Measurements from ENCODE around the gene FRMD5.

The FRMD5 gene

GRCh38 chr15:43930079-43930478 lies 265.0 kb downstream of the FRMD5 start:
- TF ChIP-seq, protein P1, sequence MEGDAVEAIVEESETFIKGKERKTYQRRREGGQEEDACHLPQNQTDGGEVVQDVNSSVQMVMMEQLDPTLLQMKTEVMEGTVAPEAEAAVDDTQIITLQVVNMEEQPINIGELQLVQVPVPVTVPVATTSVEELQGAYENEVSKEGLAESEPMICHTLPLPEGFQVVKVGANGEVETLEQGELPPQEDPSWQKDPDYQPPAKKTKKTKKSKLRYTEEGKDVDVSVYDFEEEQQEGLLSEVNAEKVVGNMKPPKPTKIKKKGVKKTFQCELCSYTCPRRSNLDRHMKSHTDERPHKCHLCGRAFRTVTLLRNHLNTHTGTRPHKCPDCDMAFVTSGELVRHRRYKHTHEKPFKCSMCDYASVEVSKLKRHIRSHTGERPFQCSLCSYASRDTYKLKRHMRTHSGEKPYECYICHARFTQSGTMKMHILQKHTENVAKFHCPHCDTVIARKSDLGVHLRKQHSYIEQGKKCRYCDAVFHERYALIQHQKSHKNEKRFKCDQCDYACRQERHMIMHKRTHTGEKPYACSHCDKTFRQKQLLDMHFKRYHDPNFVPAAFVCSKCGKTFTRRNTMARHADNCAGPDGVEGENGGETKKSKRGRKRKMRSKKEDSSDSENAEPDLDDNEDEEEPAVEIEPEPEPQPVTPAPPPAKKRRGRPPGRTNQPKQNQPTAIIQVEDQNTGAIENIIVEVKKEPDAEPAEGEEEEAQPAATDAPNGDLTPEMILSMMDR (IDR thresholded peaks at IDR 0.05; ENCODE audit: control insufficient read depth, insufficient read depth, low read depth, low read length, missing control alignments) = no peak
- H3K4me3 ChIP-seq (ENCODE audit: control insufficient read depth, low read depth, low read length) = no peak overlapping the region
- DNase-seq (ENCODE audit: low read depth) = peak; percentile 11

- DNase-seq (ENCODE audit: low read depth) = no peak
- no peak overlapping the region for H3K4me3 ChIP-seq (ENCODE audit: control insufficient read depth, low read depth, low read length)
- TF ChIP-seq, protein P1 (IDR thresholded peaks at IDR 0.05; ENCODE audit: control insufficient read depth, insufficient read depth, low read depth, low read length, missing control alignments) = no peak
Measured at GRCh38 chr15:43928152-43928551, 266.9 kb downstream of the FRMD5 start.

GRCh38 chr15:43927203-43927602 lies 267.9 kb downstream of the FRMD5 start:
- TF ChIP-seq, protein P1 (IDR thresholded peaks at IDR 0.05; ENCODE audit: control insufficient read depth, insufficient read depth, low read depth, low read length, missing control alignments) = no peak
- H3K4me3 ChIP-seq (ENCODE audit: control insufficient read depth, low read depth, low read length) = no peak overlapping the region

DNA sequence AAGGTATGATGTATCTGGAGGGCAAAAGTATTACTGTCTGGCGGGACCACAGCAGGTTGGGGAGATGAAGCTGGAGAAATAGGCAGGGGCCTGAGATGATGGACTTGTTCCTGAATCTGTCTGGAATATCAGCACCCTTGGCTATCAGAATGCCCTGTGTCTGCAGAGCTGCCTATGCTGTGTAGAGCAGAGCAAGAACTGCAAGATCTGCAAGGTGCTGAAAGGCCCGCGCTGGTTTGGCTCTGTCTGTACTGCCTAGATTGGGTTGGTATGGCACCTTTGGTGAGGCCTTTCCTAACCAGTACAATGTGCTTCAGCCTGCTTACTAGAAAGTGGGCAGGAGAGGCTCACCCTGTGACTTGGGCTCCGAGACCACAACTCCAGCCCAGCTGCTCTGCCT lies 271.5 kb downstream of the FRMD5 start:
- no peak overlapping the region for H3K4me3 ChIP-seq (ENCODE audit: control insufficient read depth, low read depth, low read length)
- TF ChIP-seq, protein P1 (IDR thresholded peaks at IDR 0.05; ENCODE audit: control insufficient read depth, insufficient read depth, low read depth, low read length, missing control alignments) = no peak

More at GRCh38 chr15:43927203-43927602, 267.9 kb downstream of the FRMD5 start:
- DNase-seq (ENCODE audit: low read depth) = no peak

GRCh38 chr15:43922021-43922420 lies 273.1 kb downstream of the FRMD5 start:
- TF ChIP-seq, protein P1 (IDR thresholded peaks at IDR 0.05; ENCODE audit: control insufficient read depth, insufficient read depth, low read depth, low read length, missing control alignments) = no peak
- no peak for DNase-seq (ENCODE audit: low read depth)

More for the DNA sequence above, 271.5 kb downstream of the FRMD5 start:
- no peak for DNase-seq (ENCODE audit: low read depth)

DNA sequence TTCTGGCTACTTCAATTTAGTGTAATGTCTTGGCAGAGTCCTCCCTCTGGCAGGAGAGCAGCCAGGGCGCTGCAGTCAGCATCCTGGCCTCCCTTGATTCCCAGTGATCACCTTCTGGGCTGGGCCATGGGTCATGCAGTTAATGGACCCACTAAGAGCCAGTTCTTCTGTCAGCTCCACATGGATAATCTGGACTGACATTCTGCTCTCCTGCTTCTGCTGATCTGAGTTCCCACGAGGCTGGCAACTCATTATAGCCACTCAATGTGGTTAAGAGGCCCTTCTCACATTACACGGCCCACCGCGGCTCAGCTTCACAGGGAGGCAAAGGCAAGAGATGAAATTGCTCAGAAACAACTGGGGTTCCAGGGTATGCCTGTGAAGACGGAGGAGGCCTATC lies 274.3 kb downstream of the FRMD5 start:
- TF ChIP-seq, protein P1 (IDR thresholded peaks at IDR 0.05; ENCODE audit: control insufficient read depth, insufficient read depth, low read depth, low read length, missing control alignments) = no peak
- no peak overlapping the region for H3K4me3 ChIP-seq (ENCODE audit: control insufficient read depth, low read depth, low read length)
- no peak for DNase-seq (ENCODE audit: low read depth)

More at GRCh38 chr15:43922021-43922420, 273.1 kb downstream of the FRMD5 start:
- H3K4me3 ChIP-seq (ENCODE audit: control insufficient read depth, low read depth, low read length) = no peak overlapping the region

DNA sequence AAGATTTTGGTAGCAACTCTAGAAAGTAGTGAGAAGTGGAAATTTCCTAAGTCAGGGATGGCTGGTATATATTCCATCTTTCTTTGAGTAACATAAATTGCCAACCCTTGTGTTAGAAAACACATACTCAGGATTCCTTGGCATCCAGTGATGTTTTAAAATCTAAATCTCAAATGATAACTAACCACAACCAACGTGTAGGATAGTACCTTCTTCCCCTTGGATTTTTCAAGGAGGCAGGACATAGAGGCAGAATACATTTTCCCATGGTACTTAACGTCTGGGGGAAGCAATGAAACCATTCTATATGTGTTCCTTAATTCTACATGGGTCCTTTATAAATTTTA lies 274.8 kb downstream of the FRMD5 start:
- TF ChIP-seq, protein P1 (IDR thresholded peaks at IDR 0.05; ENCODE audit: control insufficient read depth, insufficient read depth, low read depth, low read length, missing control alignments) = no peak
- DNase-seq (ENCODE audit: low read depth) = no peak
- no peak overlapping the region for H3K4me3 ChIP-seq (ENCODE audit: control insufficient read depth, low read depth, low read length)
